ENCODE measurements around the gene REC8. TPM values are rescaled to one million over a fixed set of nuclear protein-coding genes. Genes with fewer than 3 reads are reported as not detected.
A peak's percentile ranks its signal among the peaks of the same experiment; 100 is the strongest.

Gene REC8
- total RNA-seq, 1 experiment from 2014 or later = 58.0 TPM

GRCh38 chr14:24185026-24185425 is 13.1 kb downstream of the REC8 start:
- Histone ChIP-seq H2BK15ac (ENCODE audit: low read depth, low read length) (no peak overlapping the region), H2AK5ac (ENCODE audit: insufficient read length, low read length) (no peak overlapping the region), H3K4ac (ENCODE audit: low read depth, low read length) (no peak overlapping the region), H2AFZ (ENCODE audit: low read length) (no peak overlapping the region), H3K27ac (ENCODE audit: insufficient read length, low read depth, low read length) (no peak overlapping the region), H3K79me2 (ENCODE audit: insufficient read depth, low read length) (no peaks in the 10 kb centered on the region), H4K5ac (ENCODE audit: insufficient read length, low read depth, low read length) (no peak overlapping the region), H2BK20ac (ENCODE audit: low read depth, low read length, poor library complexity, severe bottlenecking) (no peak overlapping the region), H3K9me3 (ENCODE audit: control insufficient read depth, low read depth, low read length) (no peaks in the 10 kb centered on the region), H3K18ac (ENCODE audit: insufficient read length, low read depth, low read length) (no peak overlapping the region), H3T11ph (ENCODE audit: low read length) (no peak overlapping the region), H2BK120ac (ENCODE audit: low read depth, low read length, poor library complexity, severe bottlenecking) (no peak overlapping the region), H4K8ac (replicated peaks; ENCODE audit: insufficient read length, low read depth, low read length) (no peak overlapping the region), H2BK12ac (ENCODE audit: insufficient read length, low read depth, low read length) (no peak overlapping the region), H3K23ac (ENCODE audit: insufficient read length, low read depth, low read length) (no peak overlapping the region), H4K20me1 (ENCODE audit: control insufficient read depth, insufficient read depth, insufficient read length) (no peaks in the 10 kb centered on the region), H4K91ac (ENCODE audit: insufficient read length, low read depth, low read length) (no peak overlapping the region), H3K9ac (ENCODE audit: extremely low read depth, insufficient read length, low read length) (no peak overlapping the region), H2BK5ac (ENCODE audit: insufficient read length, low read length) (no peak overlapping the region), H3K4me1 (ENCODE audit: insufficient read depth, low read length) (no peaks in the 10 kb centered on the region; the same call in 1 of the 2 replicates), H3K79me1 (ENCODE audit: insufficient read depth, low read depth, low read length, poor library complexity, severe bottlenecking) (peaks cover 4% of the 10 kb centered on the region), H3K14ac (ENCODE audit: insufficient read depth, low read length) (no peak overlapping the region), H3K56ac (ENCODE audit: insufficient read length, low read depth, low read length) (no peak overlapping the region), H3K4me2 (ENCODE audit: insufficient read depth, insufficient read length, low read length) (no peak overlapping the region), H3K27me3 (ENCODE audit: insufficient read depth, low read length) (no peaks in the 10 kb centered on the region), H3K23me2 (ENCODE audit: insufficient read length, low read depth, low read length, poor library complexity, severe bottlenecking) (no peaks in the 10 kb centered on the region)
- TF ChIP-seq CTCF (conservative IDR thresholded peaks at IDR 0.05) = no peak
- peaks cover 36 to 85% (median 67%) of the 10 kb centered on the region in 3 experiments; a peak in 6 of 7 replicates for H3K36me3 Mint-ChIP-seq (ENCODE audit: insufficient read depth in 1 of 3, low read depth in 3 of 3)
- H3K27ac Mint-ChIP-seq = peak overlapping the region in 1 of 3 experiments; percentile 31; a peak in 1 of 7 replicates
- H3K27me3 Mint-ChIP-seq (ENCODE audit: low read depth) = no peaks in the 10 kb centered on the region; the same call in 1 of the 2 replicates
- no peaks in the 10 kb centered on the region for H3K9me3 Mint-ChIP-seq
- no peak overlapping the region for H3K4me3 Mint-ChIP-seq
- peaks cover 14 to 15% of the 10 kb centered on the region in 2 experiments for H3K4me1 Mint-ChIP-seq
- no peak for DNase-seq
- WGBS (ENCODE audit: extremely low coverage, insufficient read length, low lambda C conversion rate) = no CpG with 5 or more reads among the region's 7 CpGs
